Measurements from ENCODE around the gene CAPN5.

GRCh38 chr11:77057938-77058474 is 8.8 kb upstream of the CAPN5 start:
- TF ChIP-seq CTCF (IDR thresholded peaks at IDR 0.05) (no peak), POLR2A (IDR thresholded peaks at IDR 0.05) (no peak), POLR2AphosphoS5 (IDR thresholded peaks at IDR 0.05; ENCODE audit: insufficient read depth in 1 of 2, low read depth in 1 of 2) (no peak)
